ENCODE data around the gene PCNA. TPM values are rescaled to one million over a fixed set of nuclear protein-coding genes. Genes with fewer than 3 reads are reported as not detected.

PCNA gene
- total and polyA plus RNA-seq, 10 of the 15 experiments (the other 5 are each of a cell fraction or from before 2014, with no cell fraction given), result 389 to 694 (median 540) TPM

GRCh38 chr20:5127204-5127858 lies 7.6 kb upstream of the PCNA start (continued):
- TF ChIP-seq RUNX3 (IDR thresholded peaks at IDR 0.05; ENCODE audit: low read length) (no peak; the same call in 1 of the 2 replicates), TCF12 (IDR thresholded peaks at IDR 0.05; ENCODE audit: low read depth, low read length) (peak; percentile 64; the same call in 1 of the 2 replicates), CBX5 (IDR thresholded peaks at IDR 0.05; ENCODE audit: low read depth) (no peak), EGR1 (IDR thresholded peaks at IDR 0.05; ENCODE audit: borderline replicate concordance in 1 of 2, low read depth in 2 of 2, low read length in 2 of 2) (0 out of 3 replicates have a peak, but pooled peaks of 1 of the 2 experiments have one; percentile 36)

DNA sequence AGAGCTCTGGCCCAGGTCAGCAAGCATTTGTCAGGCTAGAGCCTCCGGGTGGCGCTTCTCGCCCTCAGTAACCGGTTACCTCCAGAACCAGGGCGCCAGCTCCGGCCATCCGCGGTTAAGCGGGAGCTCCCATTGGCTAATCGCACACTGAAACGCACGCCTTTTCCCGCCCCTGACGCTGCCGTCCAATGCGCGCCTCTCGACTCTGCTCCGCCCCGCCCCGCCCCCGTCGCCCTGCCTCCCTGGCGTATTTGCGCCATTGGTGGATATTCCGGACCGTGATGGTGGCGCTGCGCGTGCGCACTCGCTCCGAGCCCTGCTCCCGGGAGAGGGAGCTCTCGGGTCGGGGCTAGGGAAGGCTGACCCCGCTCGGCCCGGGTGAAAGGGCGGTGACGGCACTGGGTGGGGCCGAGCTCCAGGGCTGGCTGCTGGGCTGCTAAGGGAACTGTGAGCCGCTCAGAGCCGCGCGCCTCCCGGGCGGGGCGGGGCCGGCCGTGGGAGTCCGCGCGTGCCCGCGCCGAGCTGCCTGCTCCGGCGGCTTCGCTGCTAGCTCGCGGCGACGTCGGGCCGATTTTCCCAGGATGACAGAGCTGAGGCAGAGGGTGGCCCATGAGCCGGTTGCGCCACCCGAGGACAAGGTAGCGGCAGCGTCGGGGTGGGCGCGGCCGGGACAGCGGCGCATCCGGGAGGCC lies 6.9 kb upstream of the PCNA start, which contains the start of gene CDS2:
CDS2 (plus strand) TSS at position 497 of the 692 bp plus-strand sequence; CDS start at position 582, 85 bp downstream.
- Histone ChIP-seq H4K20me1 (ENCODE audit: control insufficient read depth, insufficient read depth) (no peaks in the 10 kb centered on the region), H3K9me3 (replicated peaks; ENCODE audit: control insufficient read depth, insufficient read depth, low read length) (no peaks in the 10 kb centered on the region), H2AFZ (ENCODE audit: control insufficient read depth, low read depth, low read length) (peak within 1 kb of the TSS; percentile 89), H3K4me2 (ENCODE audit: control insufficient read depth, insufficient read depth) (peak within 1 kb of the TSS; percentile 94), H3K27ac (ENCODE audit: control insufficient read depth, insufficient read depth) (peak within 1 kb of the TSS; percentile 87), H3K4me3 (peak within 1 kb of the TSS; percentile 88), H3K79me2 (ENCODE audit: control insufficient read depth, insufficient read depth, low read length) (peaks cover 27% of the 10 kb centered on the region), H3K4me1 (ENCODE audit: control insufficient read depth, insufficient read depth, low read length) (peaks cover 16% of the 10 kb centered on the region), H3K9ac (ENCODE audit: control insufficient read depth, insufficient read depth, low read length) (peak within 1 kb of the TSS; percentile 89), H3K27me3 (replicated peaks in 1 of 2; ENCODE audit: control insufficient read depth in 2 of 2, insufficient read depth in 2 of 2, low read length in 1 of 2) (no peaks in the 10 kb centered on the region), H3K36me3 (ENCODE audit: control insufficient read depth in 2 of 2, insufficient read depth in 2 of 2, low read length in 1 of 2) (peaks cover 0 to 6% of the 10 kb centered on the region in 2 experiments; a peak in 1 of 4 replicates)
- DNase-seq (ENCODE audit: low read depth, low spot score), result peak; percentile 98
- SMC1A ChIA-PET (ENCODE audit: uncharacterized antibody, unreplicated experiment), result interaction anchor here (0.6 to 6.0 kb wide), 36 partner anchors 9 to 364 kb away, joined by 3 to 229 read pairs (median 4); no protein-coding TSS in a partner anchor
- POLR2A ChIA-PET, result interaction anchor here (0.5 to 2.1 kb wide), 20 partner anchors 9 to 313 kb away, joined by 3 to 30 read pairs (median 4); no protein-coding TSS in a partner anchor
- peak; percentile 93 for ATAC-seq
- in situ Hi-C loops (cut with MboI) (no loop called here), intact Hi-C loops (cut with micrococcal nuclease; ENCODE audit: unreplicated experiment) (loop anchor here (1.0 to 2.0 kb wide), 4 partner anchors 44 to 322 kb away; no protein-coding TSS in a partner anchor)
- FAIRE-seq, result peak; percentile 99
- BruUV-seq (replicated peaks), result no TSS peak
- CTCF ChIA-PET, result interaction anchor here (0.6 to 10.2 kb wide), 42 partner anchors 9 to 533 kb away, joined by 3 to 386 read pairs (median 6); no protein-coding TSS in a partner anchor
- 1% methylated on average over 69 of the region's 78 CpGs for WGBS (ENCODE audit: insufficient coverage, insufficient replicate concordance, low lambda C conversion rate, missing lambda C conversion rate)
- RAD21 ChIA-PET (ENCODE audit: unreplicated experiment), result interaction anchor here (0.6 to 6.1 kb wide), 47 partner anchors 9 to 661 kb away, joined by 3 to 345 read pairs (median 5); no protein-coding TSS in a partner anchor
- TF ChIP-seq WRNIP1 (IDR thresholded peaks at IDR 0.05; ENCODE audit: borderline replicate concordance, low read depth, low read length) (no peak), ZNF207 (IDR thresholded peaks at IDR 0.05; ENCODE audit: borderline replicate concordance) (peak; percentile 88; the same call in 1 of the 2 replicates), RB1 (IDR thresholded peaks at IDR 0.05; ENCODE audit: borderline replicate concordance) (peak; percentile 33; the same call in 1 of the 2 replicates), PKNOX1 (IDR thresholded peaks at IDR 0.05) (peak; percentile 52; the same call in 1 of the 2 replicates), RELB (IDR thresholded peaks at IDR 0.05; ENCODE audit: low read depth) (no peak), TBL1XR1 (IDR thresholded peaks at IDR 0.05; ENCODE audit: low read depth, low read length) (0 out of 2 replicates have a peak, but pooled peaks have one; percentile 14), ATF3 (IDR thresholded peaks at IDR 0.05; ENCODE audit: borderline replicate concordance, extremely low read depth, low read depth, low read length) (no peak)
